HepG2 (cell line): ENCODE measurements around the gene TMTC2. TPM values are rescaled to one million over a fixed set of nuclear protein-coding genes. Genes with fewer than 3 reads are reported as not detected.

ENCODE experiments used
- ATAC-seq: fragments of 200-7000 bp; cut with Tn5 transposase; 3 replicates; pipeline ENCODE4 v1.9.1; 2020; ENCODE audit warnings: mild to moderate bottlenecking, moderate library complexity
- BruUV-seq: library from RNA; stranded (reverse); fragments of 400-500 nt; replicated peaks from 2 replicates; lab custom pipeline; 2021; lab: Mats Ljungman, UMichigan
- CTCF ChIA-PET: fragments of 300-600 bp; formaldehyde crosslinking; extraction: SDS; loops from one replicate; lab custom pipeline; 2021; ENCODE audit warnings: low total read pairs, inconsistent platforms, low intra/inter-chr PET ratio; lab: Yijun Ruan, JAX
- POLR2A ChIA-PET: fragments of 350-600 bp; sonication (Branson Sonifier 250); formaldehyde crosslinking; loops from one replicate; lab custom pipeline; 2020; ENCODE audit warnings: antibody characterized with exemption, inconsistent platforms; lab: Yijun Ruan, JAX
- DNase-seq: peaks from one replicate; pipeline ENCODE4 v3.0.0-alpha.2; 2015; ENCODE audit warnings: low spot score
- FAIRE-seq: peaks from 3 replicates; lab custom pipeline; 2011; peaks lifted over from hg19 to GRCh38; lab: Jason Lieb, UNC
- H2AFZ ChIP-seq: one replicate; pipeline ENCODE4 v1.6.1; 2011; ENCODE audit warnings: low read length, inconsistent platforms
- H3K27ac ChIP-seq: fragments of 300-600 bp; 3 replicates; pipeline ENCODE4 v1.8.0; 2011; ENCODE audit warnings: mixed run types, mild to moderate bottlenecking, mixed read lengths, low read length, inconsistent platforms; ENCODE audit not compliant: insufficient read depth; ENCODE audit errors: extremely low read length
- H3K27me3 ChIP-seq, 2 experiments: fragments of 200-600 bp in 1 of 2; 2 replicates in 1 of 2; 3 replicates in 1 of 2; pipeline versions ENCODE4 v1.6.0 to v1.8.0; 2011; ENCODE audit warnings: low read length in 2 of 2, mild to moderate bottlenecking in 2 of 2, moderate library complexity in 2 of 2, inconsistent platforms in 1 of 2; ENCODE audit not compliant: insufficient read depth in 2 of 2, control insufficient read depth in 1 of 2
- H3K36me3 ChIP-seq, 2 experiments: fragments of 200-600 bp in 1 of 2; replicated peaks in 1 of 2; 2 replicates in 1 of 2; 3 replicates in 1 of 2; pipeline versions ENCODE4 v1.5.1 to v1.8.0; 2011; ENCODE audit warnings: low read length in 2 of 2, inconsistent platforms in 1 of 2; ENCODE audit not compliant: insufficient read depth in 2 of 2, control insufficient read depth in 1 of 2
- H3K4me1 ChIP-seq: 2 replicates; pipeline ENCODE4 v1.5.1; 2012; ENCODE audit warnings: low read length, inconsistent platforms; ENCODE audit not compliant: insufficient read depth
- H3K4me2 ChIP-seq: 2 replicates; pipeline ENCODE4 v1.6.0; 2011; ENCODE audit warnings: low read depth, low read length, inconsistent platforms
- H3K4me3 ChIP-seq, 3 experiments: fragments of 200-600 bp in 1 of 3; sonication (generic), shearing (Covaris generic) in 1 of 3; replicated peaks in 1 of 3; 2 replicates each; pipeline ENCODE4 v1.5.1; 2011 to 2016; ENCODE audit warnings: low read length in 3 of 3, inconsistent platforms in 2 of 3, low read depth in 2 of 3, mild to moderate bottlenecking in 2 of 3, control low read depth in 1 of 3, mixed read lengths in 1 of 3; ENCODE audit not compliant: insufficient read depth in 1 of 3
- H3K79me2 ChIP-seq: one replicate; pipeline ENCODE4 v1.6.1; 2011; ENCODE audit warnings: low read length, inconsistent platforms; ENCODE audit not compliant: insufficient read depth
- H3K9ac ChIP-seq: 2 replicates; pipeline ENCODE4 v1.6.0; 2011; ENCODE audit warnings: mild to moderate bottlenecking, low read depth, low read length, inconsistent platforms; ENCODE audit not compliant: insufficient read depth
- H3K9me3 ChIP-seq: 2 replicates; pipeline ENCODE4 v1.5.1; 2012; ENCODE audit warnings: mild to moderate bottlenecking, low read length
- H4K20me1 ChIP-seq: 2 replicates; pipeline ENCODE4 v1.6.0; 2011; ENCODE audit warnings: inconsistent platforms, mild to moderate bottlenecking, low read length, moderate library complexity; ENCODE audit not compliant: insufficient read depth
- ARID2 ChIP-seq: sonication (generic); formaldehyde crosslinking; IDR thresholded peaks from 2 replicates; pipeline ENCODE4 v1.8.1; 2022; ENCODE audit warnings: mild to moderate bottlenecking, missing genetic modification reagents, borderline replicate concordance
- GFI1 ChIP-seq: sonication (generic); formaldehyde crosslinking; IDR thresholded peaks from 2 replicates; pipeline ENCODE4 v1.5.0; 2020; ENCODE audit warnings: missing genetic modification reagents, mild to moderate bottlenecking, borderline replicate concordance
- ONECUT2 ChIP-seq: sonication (generic); formaldehyde crosslinking; IDR thresholded peaks from 2 replicates; pipeline ENCODE4 v1.4.0; 2020; ENCODE audit warnings: missing genetic modification reagents
- PHB2 ChIP-seq: fragments of 450-650 bp; IDR thresholded peaks from 2 replicates; pipeline ENCODE4 v1.6.1; 2018; ENCODE audit not compliant: partially characterized antibody
- REL ChIP-seq: sonication (generic); formaldehyde crosslinking; conservative IDR thresholded peaks from 2 replicates; pipeline ENCODE4 v1.8.0; 2022; ENCODE audit warnings: mild to moderate bottlenecking, missing genetic modification reagents, moderate library complexity
- TEAD3 ChIP-seq: optimal IDR thresholded peaks from 2 replicates; pipeline ENCODE3; 2016; ENCODE audit warnings: borderline replicate concordance
- ZBTB1 ChIP-seq: sonication (generic); formaldehyde crosslinking; IDR thresholded peaks from 2 replicates; pipeline ENCODE4 v1.4.0; 2020; ENCODE audit warnings: missing genetic modification reagents, borderline replicate concordance
- ZFYVE20 ChIP-seq: sonication (generic); formaldehyde crosslinking; IDR thresholded peaks from 2 replicates; pipeline ENCODE4 v1.8.0; 2023; ENCODE audit warnings: low read depth, mild to moderate bottlenecking, moderate library complexity, missing genetic modification reagents, borderline replicate concordance
- ZNF280B ChIP-seq: sonication (generic); formaldehyde crosslinking; IDR thresholded peaks from 2 replicates; pipeline ENCODE4 v1.5.0; 2020; ENCODE audit warnings: missing genetic modification reagents, mild to moderate bottlenecking, borderline replicate concordance
- ZNF574 ChIP-seq: sonication (generic); formaldehyde crosslinking; IDR thresholded peaks from 2 replicates; pipeline ENCODE4 v1.4.0; 2020; ENCODE audit warnings: missing genetic modification reagents
- ZNF710 ChIP-seq: sonication (generic); formaldehyde crosslinking; IDR thresholded peaks from 2 replicates; pipeline ENCODE4 v1.5.0; 2020; ENCODE audit warnings: mild to moderate bottlenecking, missing genetic modification reagents, borderline replicate concordance
- ZNF850 ChIP-seq: sonication (generic); formaldehyde crosslinking; conservative IDR thresholded peaks from 2 replicates; pipeline ENCODE4 v1.9.0; 2021; ENCODE audit warnings: mild to moderate bottlenecking, missing genetic modification reagents
- WGBS: methylation state at CpG from one replicate; pipeline ENCODE4 v1.1.6; 2017; ENCODE audit warnings: low lambda C conversion rate; 5-methylcytosine and 5-hydroxymethylcytosine counted together
- in situ Hi-C: cut with HindIII; loops from 2 replicates; pipeline ENCODE4 v1.10.0; 2017; ENCODE audit warnings: low pct_unique_long_range_greater_than_20kb; ENCODE audit not compliant: extremely low pct_ligation_motif_present
- intact Hi-C: fragments of 100-400 bp; cut with micrococcal nuclease; formaldehyde crosslinking; loops from one replicate; pipeline ENCODE4 v1.10.0; 2022; ENCODE audit not compliant: unreplicated experiment
- polyA plus RNA-seq, 8 experiments: library from polyadenylated mRNA; depleted of rRNA in 3 of 8; stranded (reverse) in 7 of 8; unstranded in 1 of 8; fragments of >200 nt; fragmentation: Illumina TruSeq in 4 of 8; extraction: Trizol in 4 of 8; gene quantifications; 2 replicates each; pipeline versions ENCODE4 v1.2.1 to v1.2.3, GENCODE V29; 2011 to 2016; ENCODE audit warnings: low read depth in 4 of 8, missing spikeins in 1 of 8, mixed read lengths in 1 of 8; ENCODE audit not compliant: insufficient read depth in 1 of 8
- total RNA-seq, 5 experiments: library from RNA; depleted of rRNA; stranded (reverse); fragments of >200 nt; fragmentation: Illumina TruSeq; extraction: Trizol; gene quantifications; 2 replicates each; pipeline ENCODE4 v1.2.3, GENCODE V29; 2016; ENCODE audit warnings: low read depth in 1 of 5

TMTC2 gene
- total and polyA plus RNA-seq, 2 of the 13 experiments (the other 11 are each of a cell fraction or from before 2014, with no cell fraction given): 0.55 to 0.63 TPM

GRCh38 chr12:83145325-83145840 lies 458.7 kb downstream of the TMTC2 start:
- H3K79me2 ChIP-seq: no peaks in the 10 kb centered on the region
- H2AFZ ChIP-seq: no peak overlapping the region
- H3K4me2 ChIP-seq: no peak overlapping the region
- no peaks in the 10 kb centered on the region for H3K27me3 ChIP-seq
- CTCF ChIA-PET: no interaction called here
- peaks cover 8% of the 10 kb centered on the region; the same call in 1 of the 2 replicates for H3K9me3 ChIP-seq
- ATAC-seq: no peak
- no peak overlapping the region for H3K27ac ChIP-seq
- H3K36me3 ChIP-seq: no peaks in the 10 kb centered on the region
- H4K20me1 ChIP-seq: no peaks in the 10 kb centered on the region
- no TSS peak for BruUV-seq
- TF ChIP-seq ONECUT2 (no peak), TEAD3 (no peak), ARID2 (no peak), ZNF574 (CRISPR knock-in tag) (no peak), REL (CRISPR knock-in tag) (no peak), GFI1 (CRISPR knock-in tag) (no peak)
- no peak for FAIRE-seq
- POLR2A ChIA-PET: no interaction called here
- intact Hi-C loops (no loop called here), in situ Hi-C loops (no loop called here)
- H3K9ac ChIP-seq: no peak overlapping the region
- no peak for DNase-seq
- no peaks in the 10 kb centered on the region for H3K4me1 ChIP-seq
- WGBS: 0% methylated on average over 2 of the region's 2 CpGs
- H3K4me3 ChIP-seq: no peak overlapping the region

GRCh38 chr12:83147341-83147740 lies 460.6 kb downstream of the TMTC2 start:
- Histone ChIP-seq H3K27ac (no peak overlapping the region), H3K4me3 (no peak overlapping the region), H2AFZ (no peak overlapping the region), H3K9ac (no peak overlapping the region), H3K36me3 (no peaks in the 10 kb centered on the region), H3K4me1 (no peaks in the 10 kb centered on the region), H4K20me1 (no peaks in the 10 kb centered on the region), H3K9me3 (peaks cover 7% of the 10 kb centered on the region; the same call in 1 of the 2 replicates), H3K4me2 (no peak overlapping the region), H3K79me2 (no peaks in the 10 kb centered on the region), H3K27me3 (no peaks in the 10 kb centered on the region)
- BruUV-seq: no TSS peak
- 10% methylated on average over 2 of the region's 2 CpGs for WGBS
- FAIRE-seq: no peak
- in situ Hi-C loops: no loop called here
- intact Hi-C loops: no loop called here
- CTCF ChIA-PET: no interaction called here
- no peak for DNase-seq
- ATAC-seq: no peak
- TF ChIP-seq ZFYVE20 (CRISPR knock-in tag): no peak
- no peak for TF ChIP-seq ZBTB1 (CRISPR knock-in tag)
- TF ChIP-seq ZNF850 (CRISPR knock-in tag): no peak
- no peak for TF ChIP-seq PHB2
- no peak for TF ChIP-seq ZNF710 (CRISPR knock-in tag)
- TF ChIP-seq ZNF280B (CRISPR knock-in tag): no peak
- POLR2A ChIA-PET: no interaction called here
